Neural progenitor cell (in vitro differentiated cells): ENCODE data around the gene XPC.

ENCODE experiments used
- CTCF ChIP-seq: fragments of 200-600 bp; sonication (generic); IDR thresholded peaks from 2 replicates; pipeline ENCODE4 v1.5.1; 2017; ENCODE audit warnings: antibody characterized with exemption, mild to moderate bottlenecking
- EZH2 ChIP-seq: fragments of 200-600 bp; sonication (generic); IDR thresholded peaks from 2 replicates; pipeline ENCODE4 v1.6.1; 2017; ENCODE audit warnings: antibody characterized with exemption, mild to moderate bottlenecking, moderate library complexity
- EZH2phosphoT487 ChIP-seq: fragments of 200-600 bp; sonication (generic); IDR thresholded peaks from 2 replicates; pipeline ENCODE4 v1.6.1; 2017; ENCODE audit warnings: antibody characterized with exemption

- TF ChIP-seq CTCF = peak; percentile 58
- TF ChIP-seq EZH2 = no peak
- no peak for TF ChIP-seq EZH2phosphoT487
Measured at GRCh38 chr3:14113965-14114635, 64.3 kb downstream of the XPC start.
